ENCODE data around the gene TMEM126A.
"Not testable (repeated sequence)": the region's sequence is repeated elsewhere in the genome, so short reads cannot be mapped to it uniquely, and the experiment has no call there.

TMEM126A gene

GRCh38 chr11:85658180-85658579 lies 10.4 kb downstream of the TMEM126A start:
- no peak for DNase-seq (ENCODE audit: low read depth, low spot score)

DNA sequence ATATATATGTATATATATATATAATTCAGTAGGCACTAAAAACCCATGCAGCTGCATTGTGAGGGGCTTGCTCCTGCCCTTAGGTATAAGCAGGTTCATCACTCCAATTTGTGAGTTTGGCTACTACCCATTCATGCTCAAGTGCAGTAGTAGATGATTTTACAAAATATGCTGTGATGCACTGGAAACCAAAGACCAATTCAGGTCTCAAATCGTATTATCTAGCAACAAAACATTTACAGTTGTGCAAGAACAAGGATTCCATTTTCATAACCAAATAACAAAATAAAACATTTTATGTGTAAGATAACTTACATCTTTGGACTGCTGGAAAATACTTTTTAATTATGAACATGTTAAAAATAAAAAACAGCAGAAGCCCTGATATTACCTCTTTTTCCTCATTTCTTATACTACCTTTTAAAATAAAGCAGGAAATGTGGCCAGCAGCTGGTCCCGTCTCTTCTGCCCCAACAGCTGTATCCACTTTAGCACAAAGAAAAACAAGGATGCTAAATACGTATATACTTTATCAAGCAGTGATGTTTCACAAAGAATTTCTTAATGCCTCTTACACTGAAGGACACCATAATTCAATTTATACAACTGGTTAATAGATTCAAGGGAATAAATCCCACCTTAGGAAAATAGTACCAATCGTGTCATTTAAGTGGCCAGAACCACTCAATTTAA lies 14.4 kb downstream of the TMEM126A start:
- no peak for DNase-seq (ENCODE audit: low read depth, low spot score)

DNA sequence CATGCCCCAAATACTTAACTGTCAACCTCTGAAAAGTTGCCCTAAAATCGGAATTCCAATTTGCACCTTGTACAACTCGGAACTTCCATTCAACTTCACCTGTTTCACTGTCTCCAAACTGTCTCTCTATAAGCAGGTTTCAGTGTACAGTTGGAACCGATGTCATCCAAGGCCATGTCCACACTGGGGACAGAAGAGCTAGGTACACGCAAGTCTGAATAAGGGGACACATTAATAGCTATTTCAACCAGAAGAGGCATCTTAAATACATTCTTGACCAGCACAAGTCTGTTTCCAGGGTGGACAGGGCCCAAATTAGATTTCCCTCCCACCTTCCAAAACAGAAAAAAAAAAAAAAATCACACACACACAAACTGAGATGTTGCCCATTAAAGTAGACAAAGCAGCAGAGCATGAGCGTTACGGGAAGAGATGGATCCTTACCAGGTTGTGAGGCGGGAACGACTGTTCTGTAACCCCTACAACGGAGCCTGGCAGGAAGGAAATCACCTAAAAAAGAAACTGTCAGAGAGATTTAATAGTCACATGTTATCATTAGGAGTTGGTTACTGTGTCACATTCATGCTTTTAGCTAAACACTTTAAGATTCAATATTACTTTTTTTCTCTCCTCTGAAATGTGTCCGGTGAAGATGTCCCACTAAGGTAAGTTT lies 15.4 kb downstream of the TMEM126A start:
- DNase-seq (ENCODE audit: low read depth, low spot score) = no peak

GRCh38 chr11:85663753-85664614 lies 16.2 kb downstream of the TMEM126A start:
- DNase-seq (ENCODE audit: low read depth, low spot score) = no peak

DNA sequence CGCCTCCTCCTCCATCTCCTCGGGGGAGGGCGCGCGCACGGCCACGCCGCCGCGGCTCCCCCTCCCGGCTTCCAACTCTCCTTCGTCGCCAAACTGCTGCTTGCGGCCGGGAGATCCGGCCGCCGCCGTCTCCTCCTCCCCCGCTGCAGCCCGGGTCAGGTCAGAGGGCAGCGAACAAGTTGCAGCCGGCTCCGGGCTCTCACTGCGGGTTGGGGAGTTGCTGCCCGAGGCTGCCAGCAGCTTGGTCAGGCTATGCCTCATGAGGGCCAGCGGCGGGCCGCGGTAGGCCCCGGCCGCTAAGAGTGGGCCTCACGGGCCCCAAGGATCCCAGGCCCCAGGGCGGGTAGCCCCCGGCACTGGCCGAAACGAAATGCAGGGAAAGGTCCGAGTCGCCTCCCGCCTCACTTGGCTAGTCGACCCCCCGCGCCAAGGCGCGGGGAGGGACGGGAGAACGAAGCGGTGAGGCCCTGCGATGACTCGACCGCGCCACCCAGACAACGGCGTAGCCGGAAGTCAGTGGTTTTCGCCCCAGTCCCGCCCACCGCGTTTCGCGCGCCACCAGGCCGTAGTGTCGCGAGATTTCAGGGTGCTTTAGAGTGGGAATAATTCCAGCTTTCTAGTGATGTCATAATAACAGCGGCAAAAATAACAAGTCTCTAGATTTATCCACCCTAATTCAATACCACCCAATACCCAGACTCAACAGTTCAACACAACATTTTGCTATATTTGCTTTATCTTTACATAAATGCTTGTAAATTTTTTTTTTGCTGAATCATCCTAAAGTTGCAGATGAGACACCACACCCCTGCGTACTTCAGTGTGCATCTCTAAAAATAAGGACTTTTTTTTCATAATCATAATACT lies 17.1 kb downstream of the TMEM126A start, which contains the start of gene CREBZF:
CREBZF (minus strand) TSS at position 515 of the 867 bp plus-strand sequence; CDS start at position 261, 254 bp downstream.
- DNase-seq (ENCODE audit: low read depth, low spot score) = peak; percentile 88

- DNase-seq (ENCODE audit: low read depth, low spot score) = no peak
These were observed 18.0 kb downstream of the TMEM126A start for GRCh38 chr11:85665733-85666132.

GRCh38 chr11:85666687-85667086 lies 18.9 kb downstream of the TMEM126A start:
- DNase-seq (ENCODE audit: low read depth, low spot score) = no peak

GRCh38 chr11:85668157-85668556 lies 20.4 kb downstream of the TMEM126A start:
- no peak for DNase-seq (ENCODE audit: low read depth, low spot score)

DNA sequence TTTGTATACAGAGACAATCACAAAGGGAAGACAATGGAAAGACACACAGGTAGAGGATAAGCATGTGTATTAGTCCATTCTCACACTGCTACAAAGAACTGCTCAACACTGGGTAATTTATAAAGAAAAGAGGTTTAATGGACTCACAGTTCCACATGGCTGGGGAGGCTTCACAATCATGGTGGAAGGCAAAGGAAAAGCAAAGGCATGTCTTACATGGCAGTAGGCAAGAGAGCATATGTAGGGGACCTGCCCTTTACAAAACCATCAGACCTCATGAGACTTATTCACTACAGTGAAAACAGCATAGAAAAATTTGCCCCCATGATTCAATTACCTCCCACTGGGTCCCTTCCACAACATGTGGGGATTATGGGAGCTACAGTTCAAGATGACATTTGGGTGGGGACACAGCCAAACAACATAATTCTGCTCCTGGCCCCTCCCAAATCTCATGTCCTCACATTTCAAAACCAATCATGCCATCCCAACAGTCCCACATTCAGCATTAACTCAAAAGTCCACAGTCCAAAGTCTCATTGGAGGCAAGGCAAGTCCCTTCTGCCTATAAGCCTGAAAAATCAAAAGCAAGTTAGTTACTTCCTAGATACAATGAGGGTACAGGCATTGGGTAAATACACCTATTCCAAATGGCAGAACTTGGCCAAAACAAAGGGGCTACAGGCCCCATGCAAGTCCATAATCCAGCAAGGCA lies 23.3 kb downstream of the TMEM126A start:
- DNase-seq (ENCODE audit: low read depth, low spot score) = not testable (repeated sequence)

GRCh38 chr11:85672105-85672902 lies 24.5 kb downstream of the TMEM126A start:
- no peak for DNase-seq (ENCODE audit: low read depth, low spot score)

- no peak for DNase-seq (ENCODE audit: low read depth, low spot score)
These were observed 25.6 kb downstream of the TMEM126A start for GRCh38 chr11:85673393-85673792.

DNA sequence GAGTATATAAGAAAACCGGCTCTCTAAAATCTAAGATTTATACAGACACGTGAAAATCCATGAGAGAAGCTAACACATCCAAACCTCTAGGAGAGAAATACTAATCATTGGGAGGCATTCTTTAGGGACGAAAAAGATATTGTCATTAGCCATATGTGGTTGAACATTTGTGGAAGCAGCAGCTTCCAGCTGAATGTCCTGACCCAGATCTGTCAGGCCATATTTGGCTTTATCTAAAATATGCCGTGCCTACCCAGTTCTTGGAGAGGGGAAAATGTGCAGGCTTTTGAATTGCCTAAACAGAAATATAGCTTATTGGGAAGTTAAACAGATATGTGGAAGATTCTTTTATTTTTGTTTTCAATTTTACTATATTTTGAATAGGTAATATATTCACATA lies 31.8 kb downstream of the TMEM126A start:
- no peak for DNase-seq (ENCODE audit: low read depth, low spot score)

- DNase-seq (ENCODE audit: low read depth, low spot score) = no peak
These were observed 33.1 kb downstream of the TMEM126A start for GRCh38 chr11:85680897-85681296.

DNA sequence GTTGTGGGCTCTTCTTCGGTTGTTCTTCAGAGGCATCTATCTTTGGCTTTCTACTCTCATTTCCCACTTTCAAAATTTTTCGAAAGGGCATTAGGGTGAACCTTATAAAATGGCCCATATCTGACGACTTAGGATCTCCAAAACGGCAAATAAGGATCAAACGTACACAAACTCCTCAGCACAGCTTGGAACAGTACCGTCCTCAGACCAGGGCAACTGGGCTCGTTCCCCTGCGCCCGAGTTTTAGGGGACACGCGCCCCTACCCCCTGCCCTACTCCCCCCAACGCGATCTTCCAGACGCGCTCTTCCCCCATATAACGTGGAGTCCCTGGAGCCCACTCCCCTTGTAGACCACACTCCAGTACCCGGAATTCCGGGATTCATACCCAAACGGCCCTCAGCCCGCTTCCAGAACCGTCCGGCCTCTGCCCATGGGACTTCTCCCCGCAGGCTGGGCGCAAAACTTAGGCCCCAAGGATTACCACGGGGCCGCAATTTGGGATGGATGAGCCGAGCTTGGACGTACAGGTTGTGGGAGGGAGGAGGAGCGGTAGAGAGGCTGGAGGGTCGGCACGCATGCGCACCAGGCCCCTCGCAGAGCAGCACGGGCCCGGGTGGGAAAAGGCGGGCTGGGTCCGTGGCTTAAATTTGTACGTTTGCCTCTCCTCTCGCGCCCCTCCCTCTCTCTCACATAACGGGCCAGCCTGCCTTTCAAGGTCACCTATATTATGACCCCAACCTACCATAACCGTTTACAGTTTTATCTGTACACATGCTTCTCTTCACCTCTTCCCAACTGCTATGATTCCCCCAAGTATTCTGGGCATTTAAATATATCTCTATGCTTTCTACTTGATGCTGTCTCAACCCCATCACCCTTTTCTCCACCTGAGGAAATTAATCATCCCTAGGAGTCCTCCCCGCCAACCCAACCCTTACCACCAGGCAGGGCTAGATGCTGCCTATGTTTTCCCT lies 34.9 kb downstream of the TMEM126A start:
- DNase-seq (ENCODE audit: low read depth, low spot score) = no peak

DNA sequence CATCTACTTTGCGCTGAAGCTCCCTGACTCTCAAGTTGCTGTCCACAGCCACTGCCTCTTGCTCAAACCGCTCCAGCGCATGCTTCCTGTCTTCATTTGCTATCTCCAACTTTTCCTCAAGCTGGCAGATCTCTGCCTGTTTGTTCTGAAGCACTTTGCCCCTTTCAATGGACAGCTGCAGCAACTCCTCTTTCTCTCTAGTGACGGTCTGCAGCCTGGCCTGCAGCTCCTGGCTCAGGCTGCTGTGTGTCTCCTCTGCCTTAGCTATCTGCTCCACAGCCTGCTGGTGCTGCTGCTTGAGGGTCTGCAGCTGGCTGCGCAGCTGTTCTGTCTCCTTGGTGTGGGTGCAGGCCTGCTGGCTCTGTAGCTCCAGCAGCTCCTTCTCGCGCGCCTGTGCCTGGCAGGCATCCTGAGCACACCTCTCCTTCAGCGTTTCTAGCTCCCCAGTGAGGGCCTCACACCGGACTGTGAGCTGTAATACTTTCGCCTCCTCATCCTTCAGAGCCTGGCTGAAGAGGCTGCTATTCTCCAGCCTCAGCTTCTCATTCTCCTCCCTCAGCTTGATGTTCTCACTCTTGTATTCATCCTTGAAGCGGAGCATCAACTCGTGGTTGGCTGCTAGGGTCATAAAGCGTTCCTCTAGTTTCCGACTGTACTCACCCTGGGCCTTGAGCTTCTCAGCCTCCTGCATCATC lies 37.5 kb downstream of the TMEM126A start:
- no peak for DNase-seq (ENCODE audit: low read depth, low spot score)

GRCh38 chr11:85685820-85686459 lies 38.2 kb downstream of the TMEM126A start, which contains the start of gene CCDC89:
Gene CCDC89 (minus strand): TSS chr11:85686195. CDS start chr11:85686130, 65 bp downstream.
- peak; percentile 73 for DNase-seq (ENCODE audit: low read depth, low spot score)

GRCh38 chr11:85694385-85694980 lies 46.7 kb downstream of the TMEM126A start:
- no peak for DNase-seq (ENCODE audit: low read depth, low spot score)

Measured in smooth muscle cell of the brain vasculature (primary cell).